GM18502 (cell line): ENCODE data around the gene HIGD2A.

Source experiments
- ATAC-seq: cut with Tn5 transposase; IDR thresholded peaks from one replicate; pipeline ENCODE4 v1.9.1; 2021; ENCODE audit warnings: mild to moderate bottlenecking; ENCODE audit not compliant: unreplicated experiment, poor library complexity

HIGD2A gene

GRCh38 chr5:176368726-176369125, 19.8 kb upstream of the HIGD2A start:
- ATAC-seq: no peak

GRCh38 chr5:176369934-176370711, 18.4 kb upstream of the HIGD2A start:
- ATAC-seq: no peak

GRCh38 chr5:176371621-176372539, 16.7 kb upstream of the HIGD2A start:
- ATAC-seq: no peak

GRCh38 chr5:176373100-176373818, 15.3 kb upstream of the HIGD2A start:
- ATAC-seq: no peak

- ATAC-seq: peak; percentile 65
These were observed 8.7 kb upstream of the HIGD2A start for GRCh38 chr5:176379881-176380280.

- no peak for ATAC-seq
These were observed 7.1 kb upstream of the HIGD2A start for GRCh38 chr5:176381423-176381822.

GRCh38 chr5:176381979-176382378, 6.6 kb upstream of the HIGD2A start:
- ATAC-seq: no peak

GRCh38 chr5:176382721-176383120, 5.8 kb upstream of the HIGD2A start:
- ATAC-seq: no peak

- ATAC-seq: no peak
These were observed 5.2 kb upstream of the HIGD2A start for GRCh38 chr5:176383248-176383905.

GRCh38 chr5:176383961-176384360, 4.6 kb upstream of the HIGD2A start:
- no peak for ATAC-seq

- ATAC-seq: no peak
These were observed 4.1 kb upstream of the HIGD2A start for GRCh38 chr5:176384366-176384930.

GRCh38 chr5:176384991-176385390, 3.6 kb upstream of the HIGD2A start:
- ATAC-seq: no peak

- no peak for ATAC-seq
These were observed 2.1 kb upstream of the HIGD2A start for GRCh38 chr5:176386491-176386890.

GRCh38 chr5:176387384-176387925, 1.1 kb upstream of the HIGD2A start:
- no peak for ATAC-seq

- no peak for ATAC-seq
These were observed 528 bp upstream of the HIGD2A start for GRCh38 chr5:176388003-176388443.

GRCh38 chr5:176389135-176390123, 878 bp downstream of the HIGD2A start:
- peak; percentile 41 for ATAC-seq

- ATAC-seq: no peak
These were observed 2.9 kb downstream of the HIGD2A start for GRCh38 chr5:176391479-176391878.

- ATAC-seq: no peak
These were observed 3.4 kb downstream of the HIGD2A start for GRCh38 chr5:176391999-176392398.
